ENCODE data around the gene CAPNS1. TPM values are rescaled to one million over a fixed set of nuclear protein-coding genes. Genes with fewer than 3 reads are reported as not detected.

CAPNS1 gene
- total and polyA plus RNA-seq, 11 donors: 272 to 1,083 (median 861) TPM

- intact Hi-C loops (cut with DNase I): loop anchor here in 1 of 10 donors (10.0 kb wide), 1 partner anchor 387 kb away; the partner anchor contains the start of genes HSPB6 and PROSER3
- TF ChIP-seq CTCF (IDR thresholded peaks at IDR 0.05) (no peak), POLR2A (IDR thresholded peaks at IDR 0.05) (no peak)
- H3K4me3 ChIP-seq: peak overlapping the region in 1 of 12 donors; percentile 94
- DNase-seq (no peak), ATAC-seq (no peak)
- H3K27me3 ChIP-seq: no peaks in the 10 kb centered on the region
- H3K9me3 ChIP-seq: no peaks in the 10 kb centered on the region
- peaks cover 7 to 53% (median 52%) of the 10 kb centered on the region in 9 donors for H3K36me3 ChIP-seq
- H3K4me1 ChIP-seq: peaks cover 0 to 20% (median 12%) of the 10 kb centered on the region in 12 donors
- H3K27ac ChIP-seq: peak overlapping the region in 9 of 12 donors; percentile 40 to 100 (median 99)
- WGBS, 4 donors: 90 to 95% (median 92%) methylated on average over 12 to 14 of the region's 14 CpGs
Observed at GRCh38 chr19:36142046-36142445, 2.2 kb downstream of the CAPNS1 start.

- H3K27ac ChIP-seq: no peak overlapping the region
- intact Hi-C loops (cut with DNase I): loop anchor here in 1 of 10 donors (10.0 kb wide), 1 partner anchor 388 kb away; the partner anchor contains the start of genes HSPB6 and PROSER3
- no peaks in the 10 kb centered on the region for H3K27me3 ChIP-seq
- ATAC-seq (no peak), DNase-seq (no peak)
- no peaks in the 10 kb centered on the region for H3K9me3 ChIP-seq
- 85 to 93% (median 90%) methylated on average over 9 of the region's 9 CpGs for WGBS, 4 donors
- no peak overlapping the region for H3K4me3 ChIP-seq
- H3K4me1 ChIP-seq: peaks cover 0 to 16% (median 12%) of the 10 kb centered on the region in 12 donors
- H3K36me3 ChIP-seq: peaks cover 7 to 58% (median 57%) of the 10 kb centered on the region in 9 donors
- no peak for TF ChIP-seq POLR2A (IDR thresholded peaks at IDR 0.05)
- TF ChIP-seq CTCF (IDR thresholded peaks at IDR 0.05): no peak
Observed at GRCh38 chr19:36142496-36142895, 2.6 kb downstream of the CAPNS1 start.

GRCh38 chr19:36144624-36145023 lies 4.8 kb downstream of the CAPNS1 start:
- peaks cover 9 to 79% (median 78%) of the 10 kb centered on the region in 9 donors for H3K36me3 ChIP-seq
- TF ChIP-seq POLR2A (IDR thresholded peaks at IDR 0.05) (no peak), CTCF (IDR thresholded peaks at IDR 0.05) (no peak)
- DNase-seq (no peak), ATAC-seq (no peak)
- H3K27ac ChIP-seq: no peak overlapping the region
- WGBS, 4 donors: 96 to 97% (median 96%) methylated on average over 6 of the region's 6 CpGs
- intact Hi-C loops (cut with DNase I): loop anchor here in 1 of 10 donors (10.0 kb wide), 1 partner anchor 390 kb away; the partner anchor contains the start of genes HSPB6 and PROSER3
- no peaks in the 10 kb centered on the region for H3K27me3 ChIP-seq
- no peak overlapping the region for H3K4me3 ChIP-seq
- peaks cover 0 to 22% (median 9%) of the 10 kb centered on the region in 12 donors for H3K4me1 ChIP-seq
- H3K9me3 ChIP-seq: no peaks in the 10 kb centered on the region

- Histone ChIP-seq H3K4me3 (no peak overlapping the region), H3K27me3 (no peaks in the 10 kb centered on the region), H3K36me3 (peaks cover 9 to 63% (median 60%) of the 10 kb centered on the region in 9 donors), H3K9me3 (no peaks in the 10 kb centered on the region), H3K4me1 (peaks cover 0 to 41% (median 23%) of the 10 kb centered on the region in 12 donors), H3K27ac (peak overlapping the region in 8 of 12 donors; percentile 15 to 100 (median 99))
- peak in 2 of 5 donors; percentile 36 to 62 for DNase-seq
- TF ChIP-seq POLR2A (IDR thresholded peaks at IDR 0.05) (no peak), CTCF (IDR thresholded peaks at IDR 0.05) (no peak)
- WGBS, 4 donors: 57 to 62% (median 59%) methylated on average over 11 to 13 of the region's 13 CpGs
- intact Hi-C loops (cut with DNase I): loop anchor here in 1 of 10 donors (10.0 kb wide), 1 partner anchor 395 kb away; the partner anchor contains the start of genes HSPB6 and PROSER3
- peak in 1 of 4 donors; percentile 4 for ATAC-seq
Observed at GRCh38 chr19:36149673-36150406, 10.0 kb downstream of the CAPNS1 start.
